Measurements from ENCODE around the gene PCCB. TPM values are rescaled to one million over a fixed set of nuclear protein-coding genes. Genes with fewer than 3 reads are reported as not detected.
"Not testable (repeated sequence)": the region's sequence is repeated elsewhere in the genome, so short reads cannot be mapped to it uniquely, and the experiment has no call there.

Gene PCCB
- polyA plus RNA-seq, 1 donor = 30.6 TPM

DNA sequence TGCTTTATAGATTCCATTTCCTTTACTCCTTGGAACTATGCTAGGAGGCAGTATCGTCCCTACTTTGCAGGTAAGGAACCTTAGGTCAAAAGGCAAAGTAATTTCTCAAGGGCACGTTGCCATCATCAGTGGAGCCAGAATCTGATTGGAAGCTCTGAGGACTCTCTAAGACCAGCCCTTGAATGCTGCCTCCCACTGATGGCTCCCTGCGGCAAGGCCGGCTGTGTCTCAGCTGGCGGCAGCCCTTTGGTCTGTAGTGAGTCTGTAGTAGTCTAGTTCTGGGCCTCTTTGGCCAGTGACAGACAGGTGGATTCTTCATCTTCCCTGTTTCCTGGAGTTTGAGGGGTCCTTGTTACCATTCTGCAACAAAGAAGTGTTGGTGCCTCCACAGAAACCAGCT is 76.2 kb downstream of the PCCB start:
- no peak for DNase-seq (ENCODE audit: low read depth)

GRCh38 chr3:136327671-136328070 is 77.5 kb downstream of the PCCB start:
- no peak for DNase-seq (ENCODE audit: low read depth)

DNA sequence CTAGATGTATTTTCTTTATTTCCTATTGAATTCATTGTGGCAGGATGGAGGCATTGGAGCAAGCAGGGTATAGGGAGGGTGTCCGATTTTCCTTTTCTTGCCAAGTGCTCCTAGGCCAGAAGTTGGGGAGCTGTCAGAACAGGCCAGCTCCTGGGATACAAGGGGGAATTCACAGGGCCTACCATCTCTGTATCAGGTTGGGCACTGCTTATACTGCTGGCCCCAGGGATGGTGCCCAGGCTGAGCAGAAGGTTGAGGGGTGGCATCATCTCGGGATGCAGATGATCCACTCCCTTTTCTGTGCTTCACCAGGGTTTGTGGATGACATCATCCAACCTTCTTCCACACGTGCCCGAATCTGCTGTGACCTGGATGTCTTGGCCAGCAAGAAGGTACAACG is 79.5 kb downstream of the PCCB start:
- DNase-seq (ENCODE audit: low read depth) = no peak

DNA sequence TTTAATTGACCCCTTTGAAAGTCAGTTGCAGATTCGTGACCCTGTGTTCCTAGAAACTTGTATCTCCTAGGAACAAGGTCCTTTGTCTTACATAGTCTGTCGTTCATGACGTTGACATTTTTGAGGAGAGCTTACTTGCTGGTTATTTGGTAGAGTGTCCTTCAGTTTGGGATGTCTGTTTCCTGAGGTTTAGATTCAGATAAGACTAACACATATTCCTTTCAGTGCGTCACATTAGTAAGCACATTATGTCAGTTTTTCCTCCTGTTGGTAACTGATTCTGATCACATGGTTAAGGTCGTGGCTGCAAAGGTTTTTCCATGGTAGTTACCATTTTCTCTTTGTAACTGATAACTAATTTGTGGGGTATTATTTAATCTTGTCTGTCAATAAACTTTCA is 80.8 kb downstream of the PCCB start:
- no peak for DNase-seq (ENCODE audit: low read depth)

DNA sequence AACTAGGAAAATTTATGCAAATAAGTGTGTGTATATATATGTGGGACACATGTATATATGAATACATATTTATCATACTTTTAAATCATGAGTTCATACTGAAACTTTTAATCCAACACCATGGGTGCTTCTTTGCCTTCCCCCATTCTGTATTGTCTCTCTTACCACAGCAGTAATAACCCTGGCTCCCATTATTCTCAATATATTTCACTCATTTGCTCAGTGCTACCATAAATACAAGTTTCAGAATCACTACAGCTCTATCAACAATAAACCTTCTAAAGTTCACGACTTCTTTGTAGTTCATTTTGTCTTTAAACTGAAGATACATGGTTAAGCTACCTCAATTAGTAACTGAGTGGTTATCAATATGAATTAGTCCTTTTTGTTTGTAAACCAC is 82.2 kb downstream of the PCCB start:
- DNase-seq (ENCODE audit: low read depth) = no peak

DNA sequence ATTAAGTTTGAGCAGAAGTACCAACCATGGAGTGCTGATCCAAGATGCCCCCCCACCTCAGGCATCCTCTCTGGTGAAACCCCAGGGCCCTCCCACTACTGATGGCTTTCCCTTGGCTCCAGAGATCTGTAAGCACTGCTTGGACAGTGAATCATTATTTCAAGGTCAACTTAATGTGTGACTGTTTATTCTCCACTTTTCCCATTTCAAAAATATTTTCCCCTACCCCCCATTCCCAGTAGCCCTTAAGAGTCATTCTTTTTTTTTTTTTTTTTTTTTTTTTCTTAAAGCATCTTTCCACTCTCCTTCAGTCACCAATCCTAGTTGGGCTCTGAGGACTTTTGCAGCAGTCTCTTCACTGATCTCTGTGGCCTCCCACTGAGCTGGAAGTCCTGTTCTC is 82.6 kb downstream of the PCCB start:
- no peak for DNase-seq (ENCODE audit: low read depth)

DNA sequence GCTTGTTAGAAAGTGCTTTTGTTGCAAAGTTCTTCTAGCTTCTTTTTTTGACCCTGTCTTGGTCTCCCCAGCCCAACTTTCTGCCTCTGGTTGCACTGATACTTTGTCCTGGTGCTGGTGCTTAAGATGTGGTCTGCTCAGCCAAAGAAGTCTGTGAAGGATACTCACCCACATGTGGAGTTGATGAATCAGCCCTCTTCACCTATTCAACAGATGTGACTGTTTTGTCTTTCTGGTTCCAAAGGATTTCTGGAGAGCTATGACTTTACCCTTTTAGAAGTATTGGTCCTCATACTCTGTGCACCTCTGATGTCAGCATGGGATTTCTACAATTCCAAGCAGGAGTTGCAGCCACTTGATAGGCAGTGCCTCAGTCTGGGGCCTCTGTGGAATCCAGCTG is 84.1 kb downstream of the PCCB start:
- DNase-seq (ENCODE audit: low read depth) = no peak

DNA sequence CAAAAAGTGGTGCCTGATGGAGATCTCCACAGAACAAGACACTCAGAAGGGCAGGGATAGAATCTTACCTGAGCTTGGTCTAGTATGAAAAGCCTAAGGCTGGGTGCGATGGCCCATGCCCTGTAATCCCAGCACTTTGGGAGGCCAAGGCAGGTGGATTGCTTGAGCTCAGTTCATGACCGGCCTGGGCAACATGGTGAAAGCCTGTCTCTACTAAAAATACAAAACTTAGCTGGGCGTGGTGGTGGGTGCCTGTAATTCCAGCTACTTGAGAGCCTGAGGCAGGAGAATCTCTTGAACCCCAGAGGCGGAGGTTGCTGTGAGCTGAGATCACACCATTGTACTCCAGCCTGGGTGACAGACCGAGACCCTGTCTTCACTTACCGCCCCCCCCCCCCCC is 84.6 kb downstream of the PCCB start:
- DNase-seq (ENCODE audit: low read depth) = not testable (repeated sequence)

DNA sequence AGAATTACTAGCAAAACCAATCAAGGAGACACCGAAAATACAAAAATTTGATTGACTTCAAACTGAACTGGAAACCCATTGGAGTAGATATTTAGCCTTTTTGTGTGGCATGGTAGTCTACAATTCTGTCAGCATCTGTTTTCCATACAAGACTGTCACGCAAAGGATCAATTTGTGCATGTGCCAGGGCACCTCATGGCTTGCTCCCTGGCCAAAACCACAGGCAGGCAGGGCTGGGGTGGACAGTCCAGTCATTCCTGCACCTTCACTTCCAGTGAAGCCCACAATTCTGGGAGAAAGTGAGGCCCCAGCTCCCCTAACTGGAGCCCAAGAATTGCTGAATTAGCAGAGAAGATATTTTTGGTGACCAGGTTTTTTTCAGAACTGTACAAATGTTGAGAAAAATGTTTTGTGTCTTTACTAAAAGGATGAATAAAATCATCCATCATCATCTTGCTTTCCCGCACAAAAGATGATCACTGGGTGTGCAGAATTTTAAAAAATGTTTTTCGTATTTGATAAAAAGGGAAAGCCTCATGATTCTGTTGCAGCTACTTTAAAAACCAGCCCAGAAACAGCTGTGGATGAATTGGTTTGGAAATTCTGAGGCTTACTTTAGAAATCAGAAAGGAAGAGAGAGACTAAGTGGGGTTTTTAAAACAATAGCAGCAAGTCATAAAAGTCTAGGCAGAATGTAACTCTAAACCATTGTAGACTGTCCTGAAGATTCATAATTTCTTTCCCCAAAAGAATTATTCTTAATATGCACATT is 86.4 kb downstream of the PCCB start:
- DNase-seq (ENCODE audit: low read depth) = no peak

GRCh38 chr3:136343446-136343845 is 93.3 kb downstream of the PCCB start:
- no peak for DNase-seq (ENCODE audit: low read depth)

DNA sequence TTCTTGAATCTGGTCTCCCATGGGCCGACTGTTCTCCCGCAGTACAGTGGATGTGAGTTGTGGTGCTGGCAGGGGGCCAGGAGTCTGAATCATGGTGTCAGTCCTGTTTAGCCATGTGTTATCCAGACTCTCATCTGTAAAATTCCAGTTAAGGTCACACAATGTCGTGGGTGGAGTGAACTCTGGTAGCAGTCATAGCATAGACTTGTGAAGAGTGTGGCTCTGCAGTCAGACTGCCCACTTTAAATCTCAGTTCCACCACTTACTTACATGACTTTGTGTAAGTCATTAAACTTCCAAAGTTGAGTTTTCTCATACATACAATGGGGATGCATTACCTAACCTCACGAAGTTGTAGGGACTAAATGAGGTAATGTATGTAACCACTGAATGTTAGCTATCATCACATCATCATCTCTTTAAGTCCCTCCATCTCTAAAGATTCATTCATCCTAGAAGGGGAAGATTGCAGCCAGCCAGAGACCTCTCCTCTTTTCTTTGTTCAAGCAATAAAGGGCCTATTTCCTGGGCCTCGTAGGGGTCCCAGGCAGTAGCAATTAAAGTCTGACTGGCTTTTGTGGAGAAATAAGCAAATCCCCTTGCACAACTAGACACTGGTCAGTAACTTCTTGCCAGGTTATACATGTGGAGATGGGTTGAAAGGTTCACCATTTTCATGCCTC is 93.9 kb downstream of the PCCB start:
- DNase-seq (ENCODE audit: low read depth) = no peak

DNA sequence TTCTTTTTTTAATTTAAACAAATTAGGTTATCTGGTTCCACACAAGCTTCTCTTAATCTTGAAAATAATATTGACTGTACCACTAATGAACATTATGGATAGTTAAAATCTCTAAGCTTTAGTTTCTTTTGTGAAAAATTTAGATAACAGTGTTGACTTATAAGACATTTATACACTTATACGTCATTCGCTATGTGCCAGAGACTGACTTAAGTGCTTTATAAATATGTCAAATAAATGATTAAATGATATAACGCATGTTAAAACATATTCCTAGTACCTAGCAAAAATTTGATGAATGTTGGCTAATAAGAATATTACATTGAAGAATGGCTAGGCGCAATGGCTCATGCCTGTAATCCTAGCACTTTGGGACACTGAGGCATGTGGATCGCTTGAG is 96.3 kb downstream of the PCCB start:
- no peak for DNase-seq (ENCODE audit: low read depth)

- DNase-seq (ENCODE audit: low read depth) = no peak
Measured at GRCh38 chr3:136350132-136350531, 100.0 kb downstream of the PCCB start.

- DNase-seq (ENCODE audit: low read depth) = no peak
Measured at GRCh38 chr3:136350557-136350956, 100.4 kb downstream of the PCCB start.

DNA sequence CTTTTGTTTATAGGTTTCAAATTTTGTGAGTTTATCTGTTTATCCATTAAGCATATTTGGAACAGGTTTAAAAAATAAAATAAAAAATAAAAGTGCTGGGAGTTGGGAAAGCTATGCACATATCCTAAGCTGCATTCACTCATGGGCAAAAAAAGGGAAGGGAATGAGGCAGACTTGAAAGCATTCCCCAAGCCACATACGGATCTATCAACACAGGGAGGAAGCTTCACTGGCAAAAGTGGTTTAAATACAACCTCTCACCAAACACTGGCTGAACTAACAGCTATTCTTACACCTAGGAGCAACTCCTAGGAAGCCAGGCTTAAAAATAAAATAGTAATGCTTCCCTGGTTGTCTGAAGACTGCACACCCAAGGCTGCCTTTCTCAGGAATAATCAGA is 101.2 kb downstream of the PCCB start:
- no peak for DNase-seq (ENCODE audit: low read depth)

DNA sequence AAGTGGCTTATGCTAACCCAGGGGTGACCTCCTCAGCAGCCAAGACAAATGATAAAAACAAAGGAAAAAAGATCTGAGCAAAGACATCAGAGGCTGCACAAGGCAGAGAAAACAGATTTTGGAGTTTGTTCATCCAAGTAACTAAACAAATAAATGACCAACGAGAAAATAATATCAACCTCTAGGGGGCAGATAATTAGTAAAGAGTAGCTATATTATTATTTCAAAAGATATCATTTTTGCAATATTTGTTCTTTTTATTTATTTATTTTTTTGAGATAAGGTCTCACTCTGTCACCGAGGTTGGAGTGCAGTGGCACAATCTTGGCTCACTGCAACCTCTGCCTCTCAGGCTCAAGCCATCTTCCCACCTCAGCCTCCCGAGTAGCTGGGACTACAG is 101.8 kb downstream of the PCCB start:
- no peak for DNase-seq (ENCODE audit: low read depth)

- no peak for DNase-seq (ENCODE audit: low read depth)
Measured at GRCh38 chr3:136353461-136353860, 103.3 kb downstream of the PCCB start.

DNA sequence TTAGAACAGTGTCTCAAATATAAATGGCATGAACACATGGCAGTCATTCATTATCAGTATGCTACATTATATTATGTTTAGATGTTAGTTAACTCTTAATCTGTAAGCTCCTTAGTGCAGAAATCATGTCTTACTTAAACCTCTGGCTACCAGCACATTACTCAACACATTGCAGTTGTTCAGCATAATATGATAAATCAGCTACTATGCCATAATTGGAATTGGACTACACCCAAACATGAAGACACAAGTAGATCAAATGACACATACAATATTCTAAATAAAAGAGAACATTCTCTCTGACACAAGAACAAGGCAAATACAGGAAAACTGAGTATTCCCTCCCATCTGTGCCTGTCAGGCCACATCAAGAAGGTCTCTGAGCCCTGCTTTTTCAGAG is 116.1 kb downstream of the PCCB start:
- DNase-seq (ENCODE audit: low read depth) = no peak

- DNase-seq (ENCODE audit: low read depth) = not testable (repeated sequence)
Measured at GRCh38 chr3:136375800-136376199, 125.7 kb downstream of the PCCB start.

DNA sequence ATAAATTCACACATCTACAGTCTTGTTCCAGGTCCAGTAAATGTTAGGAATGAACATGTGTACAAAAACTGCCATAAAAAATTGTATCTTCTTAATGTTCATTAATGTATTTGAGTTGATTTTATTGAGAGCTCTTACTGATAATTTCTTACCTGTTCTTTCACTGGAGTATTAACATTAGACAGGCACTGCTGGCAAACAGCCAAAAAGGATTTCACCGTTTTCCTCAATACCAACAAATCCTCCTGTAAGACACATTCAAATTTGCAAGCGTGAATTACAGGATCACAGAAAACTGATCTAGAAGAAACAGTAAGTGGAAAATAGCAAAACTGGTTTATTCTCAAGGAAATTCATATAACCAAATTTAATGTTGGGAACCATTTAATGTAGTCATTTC is 127.4 kb downstream of the PCCB start:
- no peak for DNase-seq (ENCODE audit: low read depth)

DNA sequence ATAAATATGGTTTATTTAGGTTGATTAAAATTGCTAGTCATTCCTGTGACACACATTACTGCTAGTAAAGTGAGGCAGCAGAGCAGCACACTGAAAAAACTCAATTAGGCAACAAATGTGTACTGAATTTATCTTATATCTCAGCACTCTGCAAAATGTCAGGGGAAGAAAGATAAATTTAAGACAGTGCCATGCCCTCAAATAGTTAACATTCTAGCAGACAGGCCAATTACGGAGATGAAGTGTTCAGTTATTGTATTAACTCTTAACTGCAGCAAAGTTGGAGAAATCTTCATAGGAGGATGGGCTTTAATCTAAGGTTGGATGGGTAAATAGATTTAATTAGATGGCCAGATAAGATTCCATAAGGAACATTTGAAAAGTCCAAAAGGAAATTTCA is 127.9 kb downstream of the PCCB start:
- DNase-seq (ENCODE audit: low read depth) = no peak
